CD14-positive monocyte (primary cell): ENCODE measurements around the gene MYCBP2. TPM values are rescaled to one million over a fixed set of nuclear protein-coding genes. Genes with fewer than 3 reads are reported as not detected.

ENCODE experiments used
- DNase-seq, 3 donors: peaks; one replicate each; pipeline ENCODE4 v3.0.0-alpha.2; 2011 to 2022
- H2AFZ ChIP-seq: 2 replicates; pipeline ENCODE4 v1.6.0; 2012; ENCODE audit warnings: mild to moderate bottlenecking, low read depth, low read length, inconsistent platforms; ENCODE audit not compliant: insufficient read depth, poor library complexity, severe bottlenecking
- H3K27ac ChIP-seq, 2 donors: 1 replicate in 1 of 2; 2 replicates in 1 of 2; pipeline ENCODE4 v1.5.1; 2012 to 2013; ENCODE audit warnings: low read length in 2 of 2, control low read depth in 1 of 2, inconsistent platforms in 1 of 2, low read depth in 1 of 2, mild to moderate bottlenecking in 1 of 2
- H3K27me3 ChIP-seq, 2 donors: one replicate each; pipeline versions ENCODE4 v1.6.0 to v1.6.1; 2011 to 2013; ENCODE audit warnings: low read length in 2 of 2; ENCODE audit not compliant: control insufficient read depth in 2 of 2, insufficient read depth in 2 of 2
- H3K36me3 ChIP-seq, 2 donors: replicated peaks in 1 of 2; 1 replicate in 1 of 2; 2 replicates in 1 of 2; pipeline versions ENCODE4 v1.5.1 to v1.6.1; 2012 to 2013; ENCODE audit warnings: low read length in 2 of 2, control low read depth in 1 of 2, inconsistent platforms in 1 of 2, mild to moderate bottlenecking in 1 of 2; ENCODE audit not compliant: insufficient read depth in 2 of 2, control insufficient read depth in 1 of 2
- H3K4me1 ChIP-seq, 2 donors: 1 replicate in 1 of 2; 2 replicates in 1 of 2; pipeline versions ENCODE4 v1.5.1 to v1.6.1; 2012 to 2013; ENCODE audit warnings: low read length in 2 of 2, control low read depth in 1 of 2, inconsistent platforms in 1 of 2, mild to moderate bottlenecking in 1 of 2, moderate library complexity in 1 of 2; ENCODE audit not compliant: insufficient read depth in 2 of 2, control insufficient read depth in 1 of 2
- H3K4me2 ChIP-seq: replicated peaks from 2 replicates; pipeline ENCODE3; 2012; ENCODE audit warnings: low read length, moderate library complexity, mild to moderate bottlenecking; ENCODE audit not compliant: poor library complexity, severe bottlenecking; ENCODE audit errors: extremely low read depth
- H3K4me3 ChIP-seq, 3 experiments: fragments of 200-600 bp in 1 of 3; sonication (generic) in 1 of 3; replicated peaks in 1 of 3; 1 replicate in 2 of 3; 2 replicates in 1 of 3; pipeline ENCODE4 v1.5.1; 2011 to 2013; ENCODE audit warnings: low read length in 3 of 3, mild to moderate bottlenecking in 3 of 3, control low read depth in 2 of 3, low read depth in 2 of 3, inconsistent platforms in 1 of 3, moderate library complexity in 1 of 3
- H3K79me2 ChIP-seq: 2 replicates; pipeline ENCODE4 v1.6.0; 2012; ENCODE audit warnings: mild to moderate bottlenecking, control low read depth, inconsistent platforms, low read length, moderate library complexity; ENCODE audit not compliant: insufficient read depth
- H3K9ac ChIP-seq: 2 replicates; pipeline ENCODE4 v1.6.0; 2017; ENCODE audit warnings: low read length, mild to moderate bottlenecking; ENCODE audit not compliant: insufficient read depth, poor library complexity, severe bottlenecking
- H3K9me3 ChIP-seq, 2 donors: replicated peaks in 1 of 2; 1 replicate in 1 of 2; 2 replicates in 1 of 2; pipeline versions ENCODE4 v1.5.1 to v1.6.1; 2012 to 2013; ENCODE audit warnings: low read length in 2 of 2, control low read depth in 1 of 2; ENCODE audit not compliant: control insufficient read depth in 1 of 2, insufficient read depth in 1 of 2
- H4K20me1 ChIP-seq: 2 replicates; pipeline ENCODE4 v1.6.0; 2012; ENCODE audit warnings: mild to moderate bottlenecking, low read length, control low read depth, moderate library complexity; ENCODE audit not compliant: insufficient read depth
- H3K27ac Mint-ChIP-seq, 7 donors: one replicate each; pipeline ENCODE4 v1.8.0; 2020; ENCODE audit warnings: mild to moderate bottlenecking in 7 of 7, mixed read lengths in 7 of 7, moderate library complexity in 6 of 7, inconsistent platforms in 2 of 7
- H3K27me3 Mint-ChIP-seq, 3 donors: one replicate each; pipeline ENCODE4 v1.8.0; 2021 to 2022; ENCODE audit warnings: low read depth in 3 of 3, mild to moderate bottlenecking in 3 of 3, mixed read lengths in 3 of 3, moderate library complexity in 3 of 3, inconsistent platforms in 1 of 3
- H3K36me3 Mint-ChIP-seq, 2 donors: one replicate each; pipeline ENCODE4 v1.8.0; 2020; ENCODE audit warnings: mixed read lengths in 2 of 2, inconsistent platforms in 1 of 2, mild to moderate bottlenecking in 1 of 2
- H3K4me1 Mint-ChIP-seq: one replicate; pipeline ENCODE4 v1.8.0; 2020; ENCODE audit warnings: mild to moderate bottlenecking, mixed read lengths
- H3K4me3 Mint-ChIP-seq, 2 donors: one replicate each; pipeline ENCODE4 v1.8.0; 2020; ENCODE audit warnings: mild to moderate bottlenecking in 2 of 2, mixed read lengths in 2 of 2, moderate library complexity in 1 of 2
- H3K9me3 Mint-ChIP-seq, 7 donors: one replicate each; pipeline ENCODE4 v1.8.0; 2020 to 2022; ENCODE audit warnings: mixed read lengths in 7 of 7, mild to moderate bottlenecking in 6 of 7, moderate library complexity in 6 of 7, inconsistent platforms in 2 of 7
- WGBS: methylation state at CpG from one replicate; pipeline ENCODE4 v1.1.5; 2013; ENCODE audit warnings: missing lambda C conversion rate; ENCODE audit not compliant: insufficient coverage; 5-methylcytosine and 5-hydroxymethylcytosine counted together
- intact Hi-C, 2 donors: fragments of 100-400 bp; cut with micrococcal nuclease; formaldehyde crosslinking; loops; one replicate each; pipeline versions ENCODE4 v1.15.0 to v1.15.1; 2023
- polyA plus RNA-seq, 3 donors: library from polyadenylated mRNA; depleted of rRNA in 1 of 3; unstranded in 2 of 3; stranded (reverse) in 1 of 3; fragments of 300-500 nt in 2 of 3; fragments of >200 nt in 1 of 3; fragmentation: Illumina TruSeq in 2 of 3; gene quantifications; 1 replicate in 2 of 3; 2 replicates in 1 of 3; pipeline ENCODE4 v1.2.3, GENCODE V29; 2012 to 2021
- TF ChIP-seq, protein P1 (sequence below): fragments of 200-600 bp; IDR thresholded peaks from one replicate; pipeline ENCODE4 v1.8.0; 2022; ENCODE audit warnings: antibody characterized with exemption, mild to moderate bottlenecking

The MYCBP2 gene
- polyA plus RNA-seq, 3 donors: 7.6 to 51.5 (median 14.4) TPM

DNA sequence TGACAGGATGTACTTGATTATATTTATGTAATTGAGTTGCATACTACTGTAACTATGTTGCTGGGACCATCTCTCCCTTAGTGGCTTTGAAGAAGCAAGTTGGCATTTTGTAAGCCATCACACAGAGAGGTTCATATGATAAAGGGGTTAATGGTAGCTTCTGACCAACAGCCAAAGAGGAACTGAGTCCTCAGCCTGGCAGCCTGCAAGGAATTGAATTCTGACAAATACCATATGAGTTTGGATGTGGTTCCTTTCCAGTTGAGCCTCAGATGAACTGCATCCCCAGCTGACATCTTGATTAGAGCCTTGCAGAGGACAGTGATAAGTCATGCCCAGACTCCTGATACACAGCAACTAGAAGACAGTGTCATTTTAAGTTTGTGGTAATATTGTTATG is 8.6 kb upstream of the MYCBP2 start:
- no peaks in the 10 kb centered on the region for H4K20me1 ChIP-seq
- Mint-ChIP-seq H3K36me3 (no peaks in the 10 kb centered on the region), H3K4me1 (peaks cover 67% of the 10 kb centered on the region), H3K9me3 (no peaks in the 10 kb centered on the region), H3K4me3 (no peak overlapping the region), H3K27me3 (peaks cover 0 to 2% (median 0%) of the 10 kb centered on the region in 3 donors), H3K27ac (no peak overlapping the region)
- H3K79me2 ChIP-seq: peaks cover 6% of the 10 kb centered on the region
- no peak overlapping the region for H3K27ac ChIP-seq
- TF ChIP-seq, protein P1, sequence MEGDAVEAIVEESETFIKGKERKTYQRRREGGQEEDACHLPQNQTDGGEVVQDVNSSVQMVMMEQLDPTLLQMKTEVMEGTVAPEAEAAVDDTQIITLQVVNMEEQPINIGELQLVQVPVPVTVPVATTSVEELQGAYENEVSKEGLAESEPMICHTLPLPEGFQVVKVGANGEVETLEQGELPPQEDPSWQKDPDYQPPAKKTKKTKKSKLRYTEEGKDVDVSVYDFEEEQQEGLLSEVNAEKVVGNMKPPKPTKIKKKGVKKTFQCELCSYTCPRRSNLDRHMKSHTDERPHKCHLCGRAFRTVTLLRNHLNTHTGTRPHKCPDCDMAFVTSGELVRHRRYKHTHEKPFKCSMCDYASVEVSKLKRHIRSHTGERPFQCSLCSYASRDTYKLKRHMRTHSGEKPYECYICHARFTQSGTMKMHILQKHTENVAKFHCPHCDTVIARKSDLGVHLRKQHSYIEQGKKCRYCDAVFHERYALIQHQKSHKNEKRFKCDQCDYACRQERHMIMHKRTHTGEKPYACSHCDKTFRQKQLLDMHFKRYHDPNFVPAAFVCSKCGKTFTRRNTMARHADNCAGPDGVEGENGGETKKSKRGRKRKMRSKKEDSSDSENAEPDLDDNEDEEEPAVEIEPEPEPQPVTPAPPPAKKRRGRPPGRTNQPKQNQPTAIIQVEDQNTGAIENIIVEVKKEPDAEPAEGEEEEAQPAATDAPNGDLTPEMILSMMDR: no peak
- H3K9me3 ChIP-seq: no peaks in the 10 kb centered on the region
- no peaks in the 10 kb centered on the region for H3K27me3 ChIP-seq
- peak in 1 of 3 donors; percentile 24 for DNase-seq
- intact Hi-C loops: no loop called here
- H3K4me2 ChIP-seq: no peak overlapping the region
- H3K9ac ChIP-seq: no peak overlapping the region
- H3K4me3 ChIP-seq: no peak overlapping the region
- peaks cover 47 to 63% of the 10 kb centered on the region in 2 donors for H3K4me1 ChIP-seq
- no peak overlapping the region for H2AFZ ChIP-seq
- H3K36me3 ChIP-seq: no peaks in the 10 kb centered on the region

DNA sequence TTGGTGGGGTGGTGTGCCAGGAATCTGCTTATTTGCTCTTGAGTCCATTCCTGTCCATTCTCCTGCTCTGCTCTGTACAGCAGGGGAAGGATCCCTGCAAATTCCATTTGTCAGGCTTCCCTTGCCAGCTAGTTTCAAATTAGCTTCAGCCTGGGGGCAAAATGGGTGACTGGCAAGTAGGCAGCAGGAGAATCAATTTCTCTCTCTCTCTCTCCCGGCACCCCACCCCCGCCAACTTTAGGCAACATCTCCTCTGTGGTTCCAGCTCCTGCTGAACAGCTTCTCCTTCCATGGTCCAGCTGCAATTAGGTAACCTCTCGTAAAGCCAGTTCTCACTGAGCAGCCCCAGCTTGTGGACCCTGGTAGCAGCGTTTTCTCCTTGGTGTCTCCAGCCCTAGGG is 6.7 kb upstream of the MYCBP2 start:
- Mint-ChIP-seq H3K4me1 (peaks cover 58% of the 10 kb centered on the region), H3K27me3 (peaks cover 0 to 2% (median 0%) of the 10 kb centered on the region in 3 donors), H3K9me3 (no peaks in the 10 kb centered on the region), H3K36me3 (no peaks in the 10 kb centered on the region), H3K27ac (peak overlapping the region in 3 of 7 donors; percentile 25 to 67 (median 33)), H3K4me3 (peak overlapping the region in 1 of 2 donors; percentile 72)
- H3K36me3 ChIP-seq: no peaks in the 10 kb centered on the region
- H3K9me3 ChIP-seq: no peaks in the 10 kb centered on the region
- no peaks in the 10 kb centered on the region for H3K27me3 ChIP-seq
- intact Hi-C loops: no loop called here
- peak overlapping the region in 1 of 3 experiments; percentile 24 for H3K4me3 ChIP-seq
- no peaks in the 10 kb centered on the region for H4K20me1 ChIP-seq
- peaks cover 37 to 53% of the 10 kb centered on the region in 2 donors for H3K4me1 ChIP-seq
- H3K4me2 ChIP-seq: peak overlapping the region; percentile 46
- H2AFZ ChIP-seq: peak overlapping the region; percentile 73
- H3K9ac ChIP-seq: no peak overlapping the region
- H3K27ac ChIP-seq: peak overlapping the region in 1 of 2 donors; percentile 32
- TF ChIP-seq, protein P1: no peak
- peaks cover 6% of the 10 kb centered on the region for H3K79me2 ChIP-seq
- WGBS: 0% methylated on average over 4 of the region's 4 CpGs
- DNase-seq: no peak
